Aorta (tissue), 5 donors: Measurements from ENCODE around the gene RAET1L. TPM values are rescaled to one million over a fixed set of nuclear protein-coding genes. Genes with fewer than 3 reads are reported as not detected.
"Not testable (repeated sequence)": the region's sequence is repeated elsewhere in the genome, so short reads cannot be mapped to it uniquely, and the experiment has no call there.

Source experiments
- ATAC-seq: fragments of 200-7000 bp; cut with Tn5 transposase; one replicate; pipeline ENCODE4 v1.9.1; 2022; ENCODE audit warnings: moderate library complexity; ENCODE audit not compliant: low FRiP score
- DNase-seq, 2 donors: peaks; one replicate each; pipeline ENCODE4 v3.0.0-alpha.2; 2020
- H3K27ac ChIP-seq, 2 donors: one replicate each; pipeline ENCODE4 v1.5.1; 2013; ENCODE audit warnings: low read length in 2 of 2, mild to moderate bottlenecking in 2 of 2, moderate library complexity in 2 of 2, control low read depth in 1 of 2, inconsistent platforms in 1 of 2, low read depth in 1 of 2
- H3K27me3 ChIP-seq, 2 donors: one replicate each; pipeline ENCODE4 v1.6.1; 2013; ENCODE audit warnings: control low read depth in 1 of 2, low read length in 1 of 2, mild to moderate bottlenecking in 1 of 2, moderate library complexity in 1 of 2; ENCODE audit not compliant: insufficient read depth in 2 of 2, control insufficient read depth in 1 of 2
- H3K36me3 ChIP-seq, 2 donors: one replicate each; pipeline ENCODE4 v1.6.1; 2013; ENCODE audit warnings: control low read depth in 1 of 2, low read length in 1 of 2, mild to moderate bottlenecking in 1 of 2; ENCODE audit not compliant: insufficient read depth in 2 of 2, control insufficient read depth in 1 of 2
- H3K4me1 ChIP-seq, 2 donors: one replicate each; pipeline ENCODE4 v1.6.1; 2013; ENCODE audit warnings: low read length in 2 of 2, control low read depth in 1 of 2, mild to moderate bottlenecking in 1 of 2, moderate library complexity in 1 of 2; ENCODE audit not compliant: insufficient read depth in 2 of 2, control insufficient read depth in 1 of 2
- H3K4me3 ChIP-seq, 2 donors: one replicate each; pipeline ENCODE4 v1.5.1; 2013; ENCODE audit warnings: low read length in 2 of 2, control low read depth in 1 of 2, mild to moderate bottlenecking in 1 of 2
- H3K9me3 ChIP-seq: one replicate; pipeline ENCODE4 v1.6.1; 2013; ENCODE audit warnings: mild to moderate bottlenecking, low read length; ENCODE audit not compliant: control insufficient read depth
- WGBS, 2 donors: extraction: QIAGEN DNeasy Blood & Tissue Kit; methylation state at CpG; one replicate each; pipeline ENCODE4 v1.1.7; 2013; 5-methylcytosine and 5-hydroxymethylcytosine counted together
- intact Hi-C, 2 donors: fragments of 100-400 bp; cut with DNase I; formaldehyde crosslinking; loops; one replicate each; pipeline versions ENCODE4 v1.14.2 to v1.15.0; 2022
- polyA plus RNA-seq, 2 donors: library from polyadenylated mRNA; stranded (reverse); fragments of 200-250 nt; gene quantifications; one replicate each; pipeline ENCODE4 v1.2.3, GENCODE V29; 2013
- total RNA-seq, 2 donors: library from RNA; stranded (reverse); fragmentation: NEBNext Ultra II Directional; extraction: Animal tissue kit (Norgen Biotek cat#: 25700); gene quantifications; one replicate each; pipeline ENCODE4 v1.2.1, GENCODE V29; 2021
- donor health status: healthy with polysubstance abuse.
- donor health status: Bipolar disorder and iron deficiency.
- donor health status: DM: no; HTN: no; CAD: no.
- donor health status: DM: no; HTN: no; CAD: no.
- donor health status: DM: yes; HTN: yes; CAD: no.

RAET1L gene
- total and polyA plus RNA-seq, 4 donors = not detected

DNA sequence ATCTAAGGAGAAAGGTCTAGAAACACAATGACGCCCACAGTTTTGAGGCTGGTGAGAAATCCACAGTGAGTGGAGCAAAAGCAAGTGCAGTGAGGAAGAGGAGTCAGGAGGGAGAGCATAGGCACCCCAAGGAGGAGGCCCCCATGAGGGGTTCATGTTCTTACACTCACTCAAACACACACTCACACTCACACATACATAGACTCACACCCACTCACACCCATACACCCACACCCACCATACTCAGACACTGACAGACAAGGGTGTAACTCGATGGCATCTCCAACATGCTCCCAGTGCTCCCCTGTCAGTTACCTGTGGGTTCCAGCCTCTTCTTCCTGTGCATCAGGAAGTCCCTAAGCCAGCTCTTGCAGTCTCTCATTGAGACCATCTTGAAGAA lies 39.8 kb upstream of the RAET1L start:
- Histone ChIP-seq H3K4me3 (no peak overlapping the region), H3K27ac (no peak overlapping the region), H3K9me3 (no peaks in the 10 kb centered on the region), H3K36me3 (no peaks in the 10 kb centered on the region), H3K4me1 (no peaks in the 10 kb centered on the region), H3K27me3 (no peaks in the 10 kb centered on the region)
- no peak for ATAC-seq
- no peak for DNase-seq
- WGBS, 2 donors = 80 to 92% methylated on average over 2 of the region's 2 CpGs
- intact Hi-C loops = no loop called here

DNA sequence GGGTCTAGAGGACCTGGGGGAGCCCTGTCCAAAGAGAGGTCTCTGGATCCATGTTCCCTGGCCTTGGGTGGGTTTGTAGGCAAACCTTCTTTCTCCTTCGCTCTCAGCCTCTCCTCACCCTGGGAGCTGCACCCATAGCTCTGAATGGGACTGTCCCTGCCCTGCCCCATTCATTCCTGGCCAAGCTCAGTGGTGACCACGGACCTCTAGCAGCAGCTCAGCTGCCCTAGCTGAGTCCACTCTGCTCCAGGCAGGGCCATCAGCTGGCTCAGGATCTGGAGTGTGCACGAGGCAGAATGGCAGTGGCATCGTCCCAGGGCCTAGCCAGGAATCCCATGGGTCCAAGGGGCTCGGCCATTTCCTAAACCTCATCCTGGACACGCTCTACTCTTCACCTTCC lies 38.3 kb upstream of the RAET1L start:
- H3K4me3 ChIP-seq = no peak overlapping the region
- no peaks in the 10 kb centered on the region for H3K36me3 ChIP-seq
- no peak overlapping the region for H3K27ac ChIP-seq
- H3K9me3 ChIP-seq = no peaks in the 10 kb centered on the region
- 93 to 94% methylated on average over 6 of the region's 6 CpGs for WGBS, 2 donors
- no peaks in the 10 kb centered on the region for H3K4me1 ChIP-seq
- ATAC-seq (no peak), DNase-seq (no peak)
- no peaks in the 10 kb centered on the region for H3K27me3 ChIP-seq
- intact Hi-C loops = no loop called here

DNA sequence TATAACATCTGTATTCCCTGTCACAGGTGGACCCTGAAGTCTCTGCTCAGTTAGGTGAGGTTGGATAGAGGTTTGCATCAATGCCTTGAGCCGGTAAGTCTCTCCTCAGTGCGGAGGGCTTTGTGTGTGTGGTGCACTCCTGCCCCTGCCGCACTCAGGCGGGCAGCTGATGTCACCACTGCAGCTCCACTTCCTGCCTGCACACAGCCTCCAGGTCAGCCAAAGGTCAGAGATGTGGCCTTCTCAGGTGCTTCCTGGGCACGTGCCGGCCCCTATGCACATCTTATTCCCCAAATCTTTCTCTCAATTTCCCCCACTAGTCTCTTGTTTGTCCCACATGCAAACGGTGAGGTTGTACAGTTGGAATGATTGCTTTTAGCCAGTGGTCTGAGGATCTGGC lies 34.6 kb upstream of the RAET1L start:
- ATAC-seq, DNase-seq, H3K9me3 ChIP-seq, H3K36me3 ChIP-seq, H3K4me3 ChIP-seq, intact Hi-C loops, H3K27me3 ChIP-seq, H3K4me1 ChIP-seq, H3K27ac ChIP-seq: not testable (repeated sequence)
- WGBS, 2 donors = 88 to 91% methylated on average over 7 of the region's 7 CpGs

GRCh38 chr6:150058986-150059385 lies 33.7 kb upstream of the RAET1L start:
- WGBS, 2 donors = 64 to 73% methylated on average over 6 of the region's 6 CpGs
- DNase-seq = no peak
- Histone ChIP-seq H3K9me3 (no peaks in the 10 kb centered on the region), H3K27me3 (no peaks in the 10 kb centered on the region), H3K4me3 (no peak overlapping the region), H3K36me3 (no peaks in the 10 kb centered on the region), H3K27ac (no peak overlapping the region), H3K4me1 (no peaks in the 10 kb centered on the region)
- intact Hi-C loops = no loop called here
- no peak for ATAC-seq

GRCh38 chr6:150058231-150058792 lies 33.0 kb upstream of the RAET1L start:
- H3K36me3 ChIP-seq = no peaks in the 10 kb centered on the region
- intact Hi-C loops = no loop called here
- 86 to 89% methylated on average over 14 of the region's 14 CpGs for WGBS, 2 donors
- no peaks in the 10 kb centered on the region for H3K27me3 ChIP-seq
- no peaks in the 10 kb centered on the region for H3K4me1 ChIP-seq
- no peak for DNase-seq
- H3K4me3 ChIP-seq = no peak overlapping the region
- H3K27ac ChIP-seq = no peak overlapping the region
- H3K9me3 ChIP-seq = no peaks in the 10 kb centered on the region
- no peak for ATAC-seq

- DNase-seq (peak in 1 of 2 donors; percentile 74), ATAC-seq (no peak)
- Histone ChIP-seq H3K4me3 (no peak overlapping the region), H3K4me1 (no peaks in the 10 kb centered on the region), H3K27me3 (no peaks in the 10 kb centered on the region), H3K36me3 (no peaks in the 10 kb centered on the region), H3K27ac (no peak overlapping the region), H3K9me3 (no peaks in the 10 kb centered on the region)
- WGBS, 2 donors = 78 to 84% methylated on average over 29 of the region's 29 CpGs
- intact Hi-C loops = no loop called here
Observed at GRCh38 chr6:150057501-150057951, 32.2 kb upstream of the RAET1L start.

DNA sequence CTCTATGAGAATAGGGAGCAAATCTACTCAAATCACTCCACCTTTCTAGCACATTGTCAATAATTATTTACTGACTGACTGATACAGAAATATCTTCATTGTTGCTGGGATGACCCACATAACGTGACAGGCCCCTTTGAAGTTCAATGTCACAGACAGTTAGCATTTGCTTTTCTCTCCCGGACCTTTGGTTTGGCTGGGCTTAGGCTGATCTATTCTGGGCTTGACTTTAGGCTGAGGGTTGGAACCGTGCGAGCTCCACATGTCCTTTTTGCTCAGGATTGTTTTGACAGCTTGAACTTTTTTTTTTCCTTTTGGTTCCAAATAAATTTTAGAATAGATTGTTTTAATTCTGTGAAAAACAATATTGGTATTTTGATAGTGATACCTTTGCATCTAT lies 31.6 kb upstream of the RAET1L start:
- 44 to 52% methylated on average over 4 of the region's 4 CpGs for WGBS, 2 donors
- Histone ChIP-seq H3K36me3 (no peaks in the 10 kb centered on the region), H3K9me3 (no peaks in the 10 kb centered on the region), H3K27ac (no peak overlapping the region), H3K4me1 (no peaks in the 10 kb centered on the region), H3K27me3 (no peaks in the 10 kb centered on the region), H3K4me3 (no peak overlapping the region)
- intact Hi-C loops = no loop called here
- ATAC-seq (no peak), DNase-seq (no peak)

- ATAC-seq (no peak), DNase-seq (no peak)
- Histone ChIP-seq H3K4me1 (no peaks in the 10 kb centered on the region), H3K4me3 (no peak overlapping the region), H3K27ac (no peak overlapping the region), H3K36me3 (no peaks in the 10 kb centered on the region), H3K27me3 (no peaks in the 10 kb centered on the region), H3K9me3 (no peaks in the 10 kb centered on the region)
- intact Hi-C loops = no loop called here
- WGBS, 2 donors = 83 to 84% methylated on average over 12 of the region's 12 CpGs
Observed at GRCh38 chr6:150056156-150056555, 30.8 kb upstream of the RAET1L start.

GRCh38 chr6:150055131-150055530 lies 29.8 kb upstream of the RAET1L start:
- no peaks in the 10 kb centered on the region for H3K27me3 ChIP-seq
- H3K4me3 ChIP-seq = no peak overlapping the region
- no peak for DNase-seq
- ATAC-seq = no peak
- H3K27ac ChIP-seq = no peak overlapping the region
- H3K4me1 ChIP-seq = no peaks in the 10 kb centered on the region
- WGBS, 2 donors = 83 to 86% methylated on average over 10 of the region's 10 CpGs
- H3K36me3 ChIP-seq = no peaks in the 10 kb centered on the region
- no peaks in the 10 kb centered on the region for H3K9me3 ChIP-seq
- intact Hi-C loops = no loop called here
